Measurements from ENCODE around the gene LSR. TPM values are rescaled to one million over a fixed set of nuclear protein-coding genes. Genes with fewer than 3 reads are reported as not detected.

The LSR gene
- total and polyA plus RNA-seq, 2 experiments from 2014 or later, result 116 to 212 TPM

GRCh38 chr19:35314031-35314430 lies 65.2 kb downstream of the LSR start:
- Mint-ChIP-seq H3K27me3 (ENCODE audit: insufficient read depth, low read depth, poor library complexity) (peaks cover 4% of the 10 kb centered on the region), H3K36me3 (ENCODE audit: low read depth) (no peaks in the 10 kb centered on the region), H3K4me1 (peaks cover 2% of the 10 kb centered on the region; the same call in 1 of the 3 replicates), H3K9me3 (no peaks in the 10 kb centered on the region; the same call in 2 of the 3 replicates), H3K4me3 (no peak overlapping the region), H3K27ac (no peak overlapping the region)
- H2AFZ ChIP-seq, result no peak overlapping the region
- ATAC-seq, result no peak
- no peak for DNase-seq (ENCODE audit: low spot score)
- no peaks in the 10 kb centered on the region for H3K9me2 ChIP-seq (ENCODE audit: insufficient read depth)
- H3K4me3 ChIP-seq, result no peak overlapping the region
- H3F3A ChIP-seq (replicated peaks; ENCODE audit: low read depth), result no peaks in the 10 kb centered on the region
- no peaks in the 10 kb centered on the region for H3K27me3 ChIP-seq (ENCODE audit: insufficient read depth)
- no peaks in the 10 kb centered on the region for H3K4me1 ChIP-seq (ENCODE audit: insufficient read depth)
- H3K4me2 ChIP-seq, result no peak overlapping the region
- H4K20me1 ChIP-seq (replicated peaks; ENCODE audit: insufficient read depth), result no peaks in the 10 kb centered on the region
- H3K27ac ChIP-seq (ENCODE audit: low read depth), result no peak overlapping the region
- H3K36me3 ChIP-seq (ENCODE audit: insufficient read depth), result no peaks in the 10 kb centered on the region
- TF ChIP-seq, protein P1, sequence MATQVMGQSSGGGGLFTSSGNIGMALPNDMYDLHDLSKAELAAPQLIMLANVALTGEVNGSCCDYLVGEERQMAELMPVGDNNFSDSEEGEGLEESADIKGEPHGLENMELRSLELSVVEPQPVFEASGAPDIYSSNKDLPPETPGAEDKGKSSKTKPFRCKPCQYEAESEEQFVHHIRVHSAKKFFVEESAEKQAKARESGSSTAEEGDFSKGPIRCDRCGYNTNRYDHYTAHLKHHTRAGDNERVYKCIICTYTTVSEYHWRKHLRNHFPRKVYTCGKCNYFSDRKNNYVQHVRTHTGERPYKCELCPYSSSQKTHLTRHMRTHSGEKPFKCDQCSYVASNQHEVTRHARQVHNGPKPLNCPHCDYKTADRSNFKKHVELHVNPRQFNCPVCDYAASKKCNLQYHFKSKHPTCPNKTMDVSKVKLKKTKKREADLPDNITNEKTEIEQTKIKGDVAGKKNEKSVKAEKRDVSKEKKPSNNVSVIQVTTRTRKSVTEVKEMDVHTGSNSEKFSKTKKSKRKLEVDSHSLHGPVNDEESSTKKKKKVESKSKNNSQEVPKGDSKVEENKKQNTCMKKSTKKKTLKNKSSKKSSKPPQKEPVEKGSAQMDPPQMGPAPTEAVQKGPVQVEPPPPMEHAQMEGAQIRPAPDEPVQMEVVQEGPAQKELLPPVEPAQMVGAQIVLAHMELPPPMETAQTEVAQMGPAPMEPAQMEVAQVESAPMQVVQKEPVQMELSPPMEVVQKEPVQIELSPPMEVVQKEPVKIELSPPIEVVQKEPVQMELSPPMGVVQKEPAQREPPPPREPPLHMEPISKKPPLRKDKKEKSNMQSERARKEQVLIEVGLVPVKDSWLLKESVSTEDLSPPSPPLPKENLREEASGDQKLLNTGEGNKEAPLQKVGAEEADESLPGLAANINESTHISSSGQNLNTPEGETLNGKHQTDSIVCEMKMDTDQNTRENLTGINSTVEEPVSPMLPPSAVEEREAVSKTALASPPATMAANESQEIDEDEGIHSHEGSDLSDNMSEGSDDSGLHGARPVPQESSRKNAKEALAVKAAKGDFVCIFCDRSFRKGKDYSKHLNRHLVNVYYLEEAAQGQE (IDR thresholded peaks at IDR 0.05; ENCODE audit: unreplicated experiment), result no peak
- TF ChIP-seq ZNF462 (CRISPR knock-in tag; IDR thresholded peaks at IDR 0.05) (no peak), POLR2AphosphoS5 (IDR thresholded peaks at IDR 0.05; ENCODE audit: low read depth) (no peak), CREB1 (CRISPR knock-in tag; IDR thresholded peaks at IDR 0.05; ENCODE audit: low read depth) (no peak), ZNF331 (CRISPR knock-in tag; IDR thresholded peaks at IDR 0.05; ENCODE audit: low read depth) (no peak), NANOG (IDR thresholded peaks at IDR 0.05; ENCODE audit: borderline replicate concordance) (no peak)
- no peaks in the 10 kb centered on the region for H3K79me2 ChIP-seq (replicated peaks; ENCODE audit: insufficient read depth)
